ENCODE measurements around the gene C1orf21. TPM values are rescaled to one million over a fixed set of nuclear protein-coding genes. Genes with fewer than 3 reads are reported as not detected.

Gene C1orf21
- total and polyA plus RNA-seq, 2 donors (not counting 3 experiments of a cell fraction or from before 2014, with no cell fraction given) = 0.79 to 8.5 TPM

GRCh38 chr1:184416481-184416880 is 29.7 kb downstream of the C1orf21 start:
- TF ChIP-seq CTCF (IDR thresholded peaks at IDR 0.05; ENCODE audit: extremely low read depth in 1 of 2, insufficient read depth in 1 of 2, low read depth in 1 of 2, low read length in 2 of 2) (no peak), JUN (IDR thresholded peaks at IDR 0.05; ENCODE audit: borderline replicate concordance, insufficient read depth, insufficient read length, low read depth) (no peak), MYC (IDR thresholded peaks at IDR 0.05; ENCODE audit: low read depth, low read length) (no peak), GATA2 (IDR thresholded peaks at IDR 0.05; ENCODE audit: insufficient read depth, insufficient read length, low read depth, low read length) (no peak), POLR2AphosphoS5 (IDR thresholded peaks at IDR 0.05; ENCODE audit: insufficient read depth, low read depth, low read length) (no peak), FOS (IDR thresholded peaks at IDR 0.05; ENCODE audit: borderline replicate concordance, insufficient read depth, low read length) (no peak), MAX (IDR thresholded peaks at IDR 0.05; ENCODE audit: insufficient read depth, insufficient read length) (no peak), POLR2A (IDR thresholded peaks at IDR 0.05; ENCODE audit: low read depth, low read length) (no peak), EZH2 (IDR thresholded peaks at IDR 0.05; ENCODE audit: borderline replicate concordance, low read depth, low read length, severe bottlenecking) (no peak)
- FAIRE-seq = no peak
- no peak for DNase-seq (ENCODE audit: low read depth, low spot score)
- BruUV-seq (replicated peaks) = no TSS peak
- H3K79me2 ChIP-seq (ENCODE audit: control insufficient read depth, insufficient read depth, low read length) = no peaks in the 10 kb centered on the region
- no peaks in the 10 kb centered on the region for H3K4me1 ChIP-seq (ENCODE audit: control insufficient read depth, extremely low read depth, insufficient read depth, low read length)
- intact Hi-C loops (cut with micrococcal nuclease) (no loop called here), dilution Hi-C loops (cut with MboI; ENCODE audit: extremely low pct_ligation_motif_present, low sequenced_read_pairs) (no loop called here)
- no peak overlapping the region for H3K9ac ChIP-seq (replicated peaks; ENCODE audit: extremely low read depth, insufficient read depth, low read length)
- ChIA-PET POLR2A (no interaction called here), CTCF (interaction anchor here (1.7 kb wide), 1 partner anchor 75 kb away, joined by 4 read pairs; no protein-coding TSS in a partner anchor)
- H3K9me1 ChIP-seq (replicated peaks; ENCODE audit: control insufficient read depth, extremely low read depth, insufficient read depth, low read length) = no peaks in the 10 kb centered on the region
- no peak overlapping the region for H3K4me2 ChIP-seq (ENCODE audit: insufficient read depth, low read length)
- no peaks in the 10 kb centered on the region for H3K9me3 ChIP-seq (replicated peaks; ENCODE audit: control insufficient read depth, insufficient read depth, low read length)
- no peak overlapping the region for H2AFZ ChIP-seq (ENCODE audit: low read depth, low read length)
- H3K27me3 ChIP-seq (ENCODE audit: control insufficient read depth in 2 of 2, insufficient read depth in 2 of 2, low read length in 2 of 2) = no peaks in the 10 kb centered on the region
- H4K20me1 ChIP-seq (replicated peaks; ENCODE audit: control insufficient read depth, extremely low read depth, insufficient read depth, low read length) = no peaks in the 10 kb centered on the region
- no peaks in the 10 kb centered on the region for H3K36me3 ChIP-seq (ENCODE audit: control insufficient read depth in 2 of 2, extremely low read depth in 1 of 2, insufficient read depth in 2 of 2, low read length in 2 of 2)
- H3K4me3 ChIP-seq (replicated peaks in 1 of 3; ENCODE audit: insufficient read depth in 1 of 3, low read depth in 1 of 3, low read length in 3 of 3) = no peak overlapping the region
- H3K27ac ChIP-seq (ENCODE audit: insufficient read depth, low read depth, low read length) = no peak overlapping the region
